H1 (cell line): ENCODE data around the gene FARP2. TPM values are rescaled to one million over a fixed set of nuclear protein-coding genes. Genes with fewer than 3 reads are reported as not detected.

Source experiments
- KDM4A ChIP-seq: IDR thresholded peaks from one replicate; pipeline ENCODE4 v1.7.1; 2012; ENCODE audit warnings: low read depth, mild to moderate bottlenecking, moderate library complexity, low read length, inconsistent platforms; ENCODE audit not compliant: severe bottlenecking
- polyA plus RNA-seq, 7 experiments: library from polyadenylated mRNA; depleted of rRNA in 3 of 7; stranded (reverse) in 5 of 7; unstranded in 2 of 7; fragments of >200 nt in 5 of 7; fragments of 200-250 nt in 2 of 7; gene quantifications; 1 replicate in 5 of 7; 2 replicates in 1 of 7; 4 replicates in 1 of 7; pipeline versions ENCODE4 v1.2.1 to v1.2.3, GENCODE V29; 2011 to 2013; ENCODE audit warnings: missing spikeins in 2 of 7, mixed read lengths in 2 of 7
- total RNA-seq: library from RNA; stranded (reverse); fragmentation: NEBNext Ultra II Directional; extraction: Animal tissue kit (Norgen Biotek cat#: 25700); gene quantifications from 2 replicates; pipeline ENCODE4 v1.2.1, GENCODE V29; 2021
- TF ChIP-seq, protein P1 (sequence below): IDR thresholded peaks from 2 replicates; pipeline ENCODE4 v1.6.1; 2012; ENCODE audit warnings: inconsistent platforms

Gene FARP2
- total and polyA plus RNA-seq, 2 of the 8 experiments (the other 6 are each of a cell fraction or from before 2014, with no cell fraction given): 12.4 to 33.4 TPM

DNA sequence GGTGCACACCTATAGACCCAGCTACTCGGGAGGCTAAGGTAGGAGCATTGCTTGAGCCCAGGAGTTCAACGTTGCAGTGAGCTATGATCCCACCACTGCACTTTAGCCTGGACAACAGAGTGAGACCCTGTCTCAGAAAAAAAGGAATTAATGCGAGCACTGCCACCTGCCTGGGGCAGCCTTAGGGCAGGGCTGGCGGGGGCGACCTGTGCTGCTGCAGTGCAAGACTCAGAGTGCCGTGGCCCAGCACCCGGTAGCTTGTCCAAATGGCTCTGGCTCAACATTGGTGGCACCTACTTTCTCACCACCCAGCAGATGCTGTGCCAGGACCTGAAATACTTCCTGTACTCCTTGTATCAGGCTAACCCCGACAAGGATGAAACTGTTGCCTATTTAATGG lies 122.1 kb downstream of the FARP2 start (continued):
- TF ChIP-seq, protein P1, sequence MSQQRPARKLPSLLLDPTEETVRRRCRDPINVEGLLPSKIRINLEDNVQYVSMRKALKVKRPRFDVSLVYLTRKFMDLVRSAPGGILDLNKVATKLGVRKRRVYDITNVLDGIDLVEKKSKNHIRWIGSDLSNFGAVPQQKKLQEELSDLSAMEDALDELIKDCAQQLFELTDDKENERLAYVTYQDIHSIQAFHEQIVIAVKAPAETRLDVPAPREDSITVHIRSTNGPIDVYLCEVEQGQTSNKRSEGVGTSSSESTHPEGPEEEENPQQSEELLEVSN: no peak
- no peak for TF ChIP-seq KDM4A
